Liver (tissue), 9 donors: ENCODE measurements around the gene DCBLD2. TPM values are rescaled to one million over a fixed set of nuclear protein-coding genes. Genes with fewer than 3 reads are reported as not detected.
"Not testable (repeated sequence)": the region's sequence is repeated elsewhere in the genome, so short reads cannot be mapped to it uniquely, and the experiment has no call there.

ENCODE experiments used
- DNase-seq: peaks from one replicate; pipeline ENCODE4 v3.0.0-alpha.2; 2017; ENCODE audit warnings: low spot score
- H3K27ac ChIP-seq, 2 donors: one replicate each; pipeline ENCODE4 v1.7.0; 2013; ENCODE audit warnings: inconsistent platforms in 2 of 2, low read length in 2 of 2, control low read depth in 1 of 2, low read depth in 1 of 2, mild to moderate bottlenecking in 1 of 2
- H3K27me3 ChIP-seq, 4 donors: one replicate each; pipeline versions ENCODE4 v1.6.1 to v1.7.0; 2013; ENCODE audit warnings: low read length in 3 of 4, inconsistent platforms in 1 of 4, mild to moderate bottlenecking in 1 of 4, moderate library complexity in 1 of 4; ENCODE audit not compliant: control insufficient read depth in 4 of 4, insufficient read depth in 4 of 4
- H3K36me3 ChIP-seq, 4 donors: one replicate each; pipeline versions ENCODE4 v1.6.1 to v1.7.0; 2013; ENCODE audit warnings: low read length in 3 of 4, mild to moderate bottlenecking in 3 of 4, low read depth in 1 of 4, moderate library complexity in 1 of 4; ENCODE audit not compliant: control insufficient read depth in 4 of 4, insufficient read depth in 3 of 4
- H3K4me1 ChIP-seq, 4 donors: one replicate each; pipeline versions ENCODE4 v1.6.1 to v1.7.0; 2013; ENCODE audit warnings: low read length in 3 of 4, mild to moderate bottlenecking in 3 of 4, moderate library complexity in 1 of 4; ENCODE audit not compliant: control insufficient read depth in 4 of 4, insufficient read depth in 4 of 4
- H3K4me3 ChIP-seq, 3 donors: one replicate each; pipeline versions ENCODE4 v1.6.1 to v1.7.0; 2013; ENCODE audit warnings: low read length in 3 of 3, control low read depth in 1 of 3, low read depth in 1 of 3, mild to moderate bottlenecking in 1 of 3
- H3K9ac ChIP-seq, 2 donors: one replicate each; pipeline ENCODE4 v1.7.0; 2013; ENCODE audit warnings: low read length in 2 of 2, mild to moderate bottlenecking in 2 of 2, moderate library complexity in 2 of 2, control low read depth in 1 of 2, low read depth in 1 of 2
- H3K9me3 ChIP-seq, 4 donors: one replicate each; pipeline versions ENCODE4 v1.6.1 to v1.7.0; 2013; ENCODE audit warnings: low read length in 3 of 4; ENCODE audit not compliant: control insufficient read depth in 4 of 4
- ATF3 ChIP-seq: IDR thresholded peaks from 2 replicates; pipeline ENCODE4 v1.6.1; 2016; ENCODE audit warnings: antibody characterized with exemption
- EGR1 ChIP-seq, 2 donors: IDR thresholded peaks; 2 replicates each; pipeline ENCODE4 v1.6.1; 2016 to 2018; ENCODE audit warnings: antibody characterized with exemption in 2 of 2, low read depth in 2 of 2
- FOXA1 ChIP-seq: IDR thresholded peaks from 2 replicates; pipeline ENCODE4 v1.6.1; 2016; ENCODE audit warnings: antibody characterized with exemption
- FOXA2 ChIP-seq: IDR thresholded peaks from 2 replicates; pipeline ENCODE4 v1.6.1; 2016; ENCODE audit warnings: antibody characterized with exemption
- GABPA ChIP-seq, 2 donors: IDR thresholded peaks in 1 of 2; conservative IDR thresholded peaks in 1 of 2; 2 replicates each; pipeline ENCODE4 v1.6.1; 2016; ENCODE audit warnings: antibody characterized with exemption in 2 of 2, mild to moderate bottlenecking in 1 of 2, moderate library complexity in 1 of 2
- HNF4A ChIP-seq, 2 donors: conservative IDR thresholded peaks; 2 replicates each; pipeline ENCODE4 v1.6.1; 2016; ENCODE audit warnings: antibody characterized with exemption in 2 of 2, mild to moderate bottlenecking in 2 of 2
- HNF4G ChIP-seq: IDR thresholded peaks from 2 replicates; pipeline ENCODE4 v1.6.1; 2016; ENCODE audit warnings: antibody characterized with exemption
- NR2F2 ChIP-seq: IDR thresholded peaks from 2 replicates; pipeline ENCODE4 v1.6.1; 2016; ENCODE audit warnings: antibody characterized with exemption
- RAD21 ChIP-seq, 2 donors: IDR thresholded peaks; 2 replicates each; pipeline ENCODE4 v1.6.1; 2016; ENCODE audit warnings: antibody characterized with exemption in 2 of 2, mild to moderate bottlenecking in 2 of 2
- REST ChIP-seq: IDR thresholded peaks from 2 replicates; pipeline ENCODE4 v1.6.1; 2016; ENCODE audit warnings: antibody characterized with exemption, mild to moderate bottlenecking
- RXRA ChIP-seq, 2 donors: IDR thresholded peaks; 2 replicates each; pipeline ENCODE4 v1.6.1; 2017 to 2018; ENCODE audit warnings: antibody characterized with exemption in 2 of 2, mild to moderate bottlenecking in 1 of 2
- TAF1 ChIP-seq: conservative IDR thresholded peaks from 2 replicates; pipeline ENCODE4 v1.6.1; 2016; ENCODE audit warnings: antibody characterized with exemption, mild to moderate bottlenecking
- YY1 ChIP-seq: IDR thresholded peaks from 2 replicates; pipeline ENCODE4 v1.6.1; 2016; ENCODE audit warnings: antibody characterized with exemption, mild to moderate bottlenecking
- ZBTB33 ChIP-seq: IDR thresholded peaks from 2 replicates; pipeline ENCODE4 v1.6.1; 2016; ENCODE audit warnings: antibody characterized with exemption
- WGBS: extraction: QIAGEN DNeasy Blood & Tissue Kit; methylation state at CpG from one replicate; pipeline ENCODE4 v1.1.7; 2013; 5-methylcytosine and 5-hydroxymethylcytosine counted together
- polyA plus RNA-seq, 2 donors: library from polyadenylated mRNA; stranded (reverse) in 1 of 2; unstranded in 1 of 2; fragments of 200-250 nt in 1 of 2; fragments of >200 nt in 1 of 2; fragmentation: Nextera tagmentation in 1 of 2; extraction: Ambion mirVana in 1 of 2; gene quantifications; one replicate each; pipeline versions ENCODE4 v1.2.1 to v1.2.3, GENCODE V29; 2013 to 2015
- total RNA-seq, 2 donors: library from RNA; depleted of rRNA; stranded (reverse); fragments of >200 nt; gene quantifications; one replicate each; pipeline ENCODE4 v1.2.3, GENCODE V29; 2014
- donor health status: healthy.
- donor health status: healthy.
- donor health status: healthy.
- donor health status: healthy.
- donor health status: healthy.

DCBLD2 gene
- total and polyA plus RNA-seq, 4 donors: 4.7 to 14.7 (median 9.1) TPM

GRCh38 chr3:98843266-98843959, 58.1 kb downstream of the DCBLD2 start:
- no peak for TF ChIP-seq EGR1 (IDR thresholded peaks at IDR 0.05; ENCODE audit: low read depth in 2 of 2)
- TF ChIP-seq ZBTB33: no peak
- TF ChIP-seq RXRA (IDR thresholded peaks at IDR 0.05): no peak
- no peak for TF ChIP-seq RAD21 (IDR thresholded peaks at IDR 0.05)
- no peak for TF ChIP-seq NR2F2
- no peak for TF ChIP-seq HNF4A (conservative IDR thresholded peaks at IDR 0.05)
- TF ChIP-seq GABPA (IDR thresholded peaks at IDR 0.05 in 1 of 2, conservative IDR thresholded peaks at IDR 0.05 in 1 of 2): no peak
- TF ChIP-seq FOXA1: no peak
- no peak for TF ChIP-seq TAF1
- TF ChIP-seq ATF3: no peak
- TF ChIP-seq YY1: no peak
- TF ChIP-seq REST: no peak
- no peak for TF ChIP-seq FOXA2
- WGBS: 85% methylated on average over 7 of the region's 7 CpGs
- DNase-seq: no peak
- Histone ChIP-seq H3K9me3 (no peaks in the 10 kb centered on the region), H3K36me3 (peaks cover 0 to 5% (median 2%) of the 10 kb centered on the region in 4 donors), H3K4me3 (no peak overlapping the region), H3K27me3 (no peaks in the 10 kb centered on the region), H3K27ac (no peak overlapping the region), H3K4me1 (no peaks in the 10 kb centered on the region), H3K9ac (no peak overlapping the region)

GRCh38 chr3:98839846-98840245, 61.6 kb downstream of the DCBLD2 start:
- H3K9me3 ChIP-seq: no peaks in the 10 kb centered on the region
- no peak overlapping the region for H3K27ac ChIP-seq
- WGBS: 97% methylated on average over 3 of the region's 3 CpGs
- H3K36me3 ChIP-seq: peaks cover 0 to 1% (median 0%) of the 10 kb centered on the region in 4 donors
- TF ChIP-seq HNF4A (conservative IDR thresholded peaks at IDR 0.05) (no peak), RXRA (IDR thresholded peaks at IDR 0.05) (no peak), FOXA1 (no peak), HNF4G (no peak)
- no peak overlapping the region for H3K4me3 ChIP-seq
- H3K9ac ChIP-seq: no peak overlapping the region
- no peaks in the 10 kb centered on the region for H3K4me1 ChIP-seq
- H3K27me3 ChIP-seq: no peaks in the 10 kb centered on the region
- no peak for DNase-seq

GRCh38 chr3:98831060-98831459, 70.4 kb downstream of the DCBLD2 start:
- not testable (repeated sequence) for H3K9me3 ChIP-seq, H3K27me3 ChIP-seq, H3K36me3 ChIP-seq, H3K4me1 ChIP-seq, H3K27ac ChIP-seq, H3K9ac ChIP-seq, DNase-seq, H3K4me3 ChIP-seq
- WGBS: 96% methylated on average over 5 of the region's 5 CpGs
